Islet precursor cell (in vitro differentiated cells): ENCODE data around the gene LINC00305.

Experiments
- DNase-seq: peaks from one replicate; pipeline ENCODE4 v3.0.0-alpha.2; 2018

The LINC00305 gene

GRCh38 chr18:64148988-64149387, at the start of gene LINC00305:
LINC00305 (minus strand) TSS chr18:64149088.
- no peak for DNase-seq

- DNase-seq: no peak
Measured at GRCh38 chr18:64191069-64191468, 42.2 kb upstream of the LINC00305 start.

GRCh38 chr18:64185987-64186386, 37.1 kb upstream of the LINC00305 start:
- no peak for DNase-seq

- DNase-seq: no peak
Measured at GRCh38 chr18:64183665-64184064, 34.8 kb upstream of the LINC00305 start.

- DNase-seq: no peak
Measured at GRCh38 chr18:64180617-64181016, 31.7 kb upstream of the LINC00305 start.

GRCh38 chr18:64180171-64180570, 31.3 kb upstream of the LINC00305 start:
- DNase-seq: no peak

- DNase-seq: no peak
Measured at GRCh38 chr18:64179556-64180080, 30.7 kb upstream of the LINC00305 start.

GRCh38 chr18:64178860-64179259, 30.0 kb upstream of the LINC00305 start:
- no peak for DNase-seq

- DNase-seq: no peak
Measured at GRCh38 chr18:64175432-64175831, 26.5 kb upstream of the LINC00305 start.

GRCh38 chr18:64171576-64171975, 22.7 kb upstream of the LINC00305 start:
- DNase-seq: no peak

GRCh38 chr18:64167408-64167925, 18.6 kb upstream of the LINC00305 start:
- no peak for DNase-seq

GRCh38 chr18:64165906-64166305, 17.0 kb upstream of the LINC00305 start:
- no peak for DNase-seq

- no peak for DNase-seq
Measured at GRCh38 chr18:64164883-64165282, 16.0 kb upstream of the LINC00305 start.

GRCh38 chr18:64149916-64150438, 1.1 kb upstream of the LINC00305 start:
- no peak for DNase-seq

GRCh38 chr18:64142904-64143303, 6.0 kb downstream of the LINC00305 start:
- DNase-seq: no peak

GRCh38 chr18:64137914-64138313, 11.0 kb downstream of the LINC00305 start:
- DNase-seq: no peak

GRCh38 chr18:64134044-64134747, 14.7 kb downstream of the LINC00305 start:
- no peak for DNase-seq

- no peak for DNase-seq
Measured at GRCh38 chr18:64132871-64133270, 16.0 kb downstream of the LINC00305 start.

- DNase-seq: no peak
Measured at GRCh38 chr18:64131314-64131713, 17.6 kb downstream of the LINC00305 start.

- DNase-seq: no peak
Measured at GRCh38 chr18:64127172-64127571, 21.7 kb downstream of the LINC00305 start.

- DNase-seq: no peak
Measured at GRCh38 chr18:64119916-64120315, 29.0 kb downstream of the LINC00305 start.

GRCh38 chr18:64118406-64118805, 30.5 kb downstream of the LINC00305 start:
- no peak for DNase-seq

GRCh38 chr18:64116571-64117175, 32.2 kb downstream of the LINC00305 start:
- DNase-seq: no peak

- DNase-seq: no peak
Measured at GRCh38 chr18:64115881-64116280, 33.0 kb downstream of the LINC00305 start.
